Placental epithelial cell (primary cell): ENCODE measurements around the gene RHBDL1. TPM values are rescaled to one million over a fixed set of nuclear protein-coding genes. Genes with fewer than 3 reads are reported as not detected.

ENCODE experiments used
- total RNA-seq: library from RNA; depleted of rRNA; stranded (reverse); fragments of >200 nt; gene quantifications from 2 replicates; pipeline ENCODE4 v1.2.3, GENCODE V29; 2012

RHBDL1 gene
- total RNA-seq = 1.1 and 1.2 TPM in 2 replicates

DNA sequence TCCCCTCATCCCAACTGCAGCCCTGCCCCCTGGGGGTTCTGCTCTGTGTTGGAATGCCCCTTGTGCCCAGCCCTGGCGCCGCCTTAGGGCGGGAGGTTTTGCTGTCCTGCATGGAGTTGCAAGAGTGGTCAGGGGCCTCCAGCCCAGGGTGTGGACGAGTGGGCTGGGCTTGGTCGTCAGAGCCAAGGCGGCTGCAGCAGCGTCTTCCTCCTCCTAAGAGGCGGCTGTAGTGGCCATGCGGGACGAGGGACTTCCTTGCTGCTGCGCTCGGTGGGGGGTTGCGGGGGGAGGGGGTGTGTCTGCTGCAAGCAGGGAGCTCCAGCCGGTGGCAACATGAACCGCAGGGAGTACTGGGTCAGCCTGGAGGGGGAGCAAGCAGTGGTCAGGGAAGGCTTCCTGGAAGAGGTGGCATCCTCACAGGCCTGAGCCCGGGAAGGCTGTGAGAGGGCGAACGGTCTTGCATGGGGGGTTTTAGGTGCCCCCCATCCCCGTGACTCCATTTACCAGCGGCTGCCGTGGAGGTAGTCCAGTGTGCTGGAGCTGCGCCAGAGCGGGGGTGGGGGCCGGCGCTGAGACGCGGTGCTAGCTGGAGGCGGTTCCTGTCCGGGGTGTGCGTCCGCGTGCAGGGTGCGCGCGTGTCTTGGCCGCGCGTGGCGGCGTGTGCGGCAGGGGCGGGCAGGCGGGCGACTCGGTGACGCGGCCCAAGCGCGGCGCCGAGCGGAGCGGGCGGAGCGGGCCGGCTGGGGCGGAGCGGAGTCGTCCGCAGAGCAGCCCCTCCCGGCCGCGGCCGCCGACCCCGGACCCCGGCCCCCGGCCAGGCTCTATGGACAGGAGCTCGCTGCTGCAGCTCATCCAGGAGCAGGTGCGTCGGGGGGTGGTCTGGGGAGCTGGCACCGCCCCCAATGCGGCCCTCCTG is at the start of gene RHBDL1:
RHBDL1 (plus strand) TSS at position 704 of the 916 bp plus-strand sequence; CDS start at position 824, 120 bp downstream.

DNA sequence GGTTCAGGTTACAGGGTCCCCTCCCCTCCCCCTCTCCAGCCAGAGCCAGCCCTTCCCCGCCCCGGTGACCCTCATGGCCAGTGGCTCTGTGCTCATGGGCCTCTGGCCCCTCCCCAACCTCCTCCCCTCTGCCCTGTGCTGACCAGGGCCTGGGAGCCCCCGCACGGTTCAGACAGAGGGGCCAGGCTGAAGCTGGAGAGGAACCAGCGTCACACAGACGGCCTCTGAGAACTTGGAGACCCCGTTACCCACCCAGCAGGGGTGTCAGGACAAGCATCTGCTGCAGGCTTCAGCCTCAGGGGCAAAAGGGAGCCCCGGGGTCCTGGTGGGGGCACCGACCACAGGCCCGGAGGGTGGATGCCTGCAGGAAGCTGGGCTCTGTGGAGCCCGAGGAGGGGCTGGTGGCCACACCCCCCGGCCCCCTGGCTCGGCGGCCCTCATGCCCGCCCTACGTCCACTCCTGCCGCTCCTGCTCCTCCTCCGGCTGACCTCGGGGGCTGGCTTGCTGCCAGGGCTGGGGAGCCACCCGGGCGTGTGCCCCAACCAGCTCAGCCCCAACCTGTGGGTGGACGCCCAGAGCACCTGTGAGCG is 44.6 kb upstream of the RHBDL1 start, which contains the start of gene WFIKKN1:
WFIKKN1 (plus strand) TSS at position 171 of the 591 bp plus-strand sequence; CDS start at position 440, 269 bp downstream.

DNA sequence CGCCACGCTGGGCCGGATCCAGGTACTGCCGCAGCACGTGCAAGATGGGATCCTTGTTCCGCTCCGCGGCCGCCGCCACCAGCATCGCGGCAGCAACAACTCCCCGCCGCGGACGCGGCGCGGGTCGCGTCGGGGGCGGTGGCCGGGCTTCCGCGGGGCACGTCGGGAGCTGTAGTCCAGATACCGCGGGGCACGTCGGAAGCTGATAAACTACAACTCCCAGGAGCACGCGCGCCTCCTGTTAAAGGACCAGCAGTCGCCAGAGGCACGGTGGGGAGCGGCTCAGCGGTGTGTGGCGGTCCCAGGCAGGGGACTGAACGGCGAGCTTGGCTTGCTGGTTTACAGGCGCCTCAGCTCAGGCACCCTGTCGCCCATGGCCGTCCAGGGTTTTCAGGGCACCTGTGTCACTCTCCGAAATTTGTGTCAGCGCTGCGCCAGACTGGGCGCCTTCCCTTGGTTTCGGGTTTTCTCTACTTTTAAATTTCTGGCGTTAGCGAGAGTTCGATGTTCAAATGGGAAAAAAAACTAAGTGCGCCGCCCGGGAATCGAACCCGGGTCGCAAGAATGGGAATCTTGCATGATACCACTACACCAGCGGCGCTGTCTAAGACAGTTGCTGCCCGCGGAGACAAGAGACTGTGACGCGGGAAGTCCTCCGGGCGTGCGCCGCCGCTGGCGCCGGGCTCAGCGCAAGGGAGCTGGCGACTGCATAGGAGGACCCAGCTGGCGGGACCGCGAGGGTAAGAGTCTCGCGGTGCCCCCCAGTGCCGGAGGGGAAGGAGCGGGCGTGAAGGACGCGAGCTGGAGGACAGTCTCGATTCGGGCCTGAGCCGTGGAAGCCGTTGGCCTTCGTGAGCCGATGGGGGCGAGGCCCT is 39.0 kb upstream of the RHBDL1 start, which contains the start of gene METTL26:
METTL26 (minus strand) TSS at position 100 of the 875 bp plus-strand sequence; CDS start at position 85, 15 bp downstream.

DNA sequence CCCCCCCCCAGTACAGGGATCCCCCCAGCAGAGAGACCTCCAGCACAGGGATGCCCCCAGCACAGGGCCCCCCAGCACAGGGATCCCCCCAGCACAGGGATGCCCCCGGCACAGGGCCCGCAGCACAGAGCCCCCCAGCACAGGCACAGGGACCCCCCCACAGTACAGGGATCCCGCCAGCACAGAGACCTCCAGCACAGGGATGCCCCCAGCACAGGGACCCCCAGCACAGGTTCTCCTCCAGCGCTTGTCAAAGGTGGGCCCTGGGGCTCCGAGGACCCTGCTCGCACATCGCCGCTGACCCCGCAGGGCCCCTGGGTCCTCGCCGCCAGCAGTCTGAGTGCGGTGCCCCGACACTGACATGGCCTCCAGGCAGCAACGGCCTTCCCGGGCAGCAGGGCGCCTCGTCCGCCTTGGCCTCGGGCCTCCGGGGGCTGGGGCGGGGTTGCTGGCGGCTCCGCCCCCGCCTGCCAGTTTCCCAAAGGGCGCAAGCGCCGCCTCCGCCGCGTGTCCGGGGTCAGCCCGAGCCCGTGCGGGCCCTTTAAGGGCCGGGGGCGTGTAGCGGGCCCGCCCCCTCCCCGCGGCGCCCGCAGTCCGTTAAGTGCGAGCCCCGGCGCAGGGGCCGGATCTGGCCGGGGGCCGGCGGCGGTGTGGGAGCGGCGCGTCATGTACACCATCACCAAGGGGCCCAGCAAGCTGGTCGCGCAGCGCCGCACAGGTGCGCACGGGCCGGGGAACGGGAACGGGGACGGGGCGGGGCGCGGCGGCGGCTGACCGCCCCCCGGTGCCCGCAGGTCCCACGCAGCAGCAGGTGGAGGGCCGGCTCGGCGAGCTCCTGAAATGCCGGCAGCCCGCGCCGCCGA is 33.9 kb upstream of the RHBDL1 start, which contains the start of gene MCRIP2:
MCRIP2 (plus strand) TSS at position 503 of the 863 bp plus-strand sequence; CDS start at position 667, 164 bp downstream.

DNA sequence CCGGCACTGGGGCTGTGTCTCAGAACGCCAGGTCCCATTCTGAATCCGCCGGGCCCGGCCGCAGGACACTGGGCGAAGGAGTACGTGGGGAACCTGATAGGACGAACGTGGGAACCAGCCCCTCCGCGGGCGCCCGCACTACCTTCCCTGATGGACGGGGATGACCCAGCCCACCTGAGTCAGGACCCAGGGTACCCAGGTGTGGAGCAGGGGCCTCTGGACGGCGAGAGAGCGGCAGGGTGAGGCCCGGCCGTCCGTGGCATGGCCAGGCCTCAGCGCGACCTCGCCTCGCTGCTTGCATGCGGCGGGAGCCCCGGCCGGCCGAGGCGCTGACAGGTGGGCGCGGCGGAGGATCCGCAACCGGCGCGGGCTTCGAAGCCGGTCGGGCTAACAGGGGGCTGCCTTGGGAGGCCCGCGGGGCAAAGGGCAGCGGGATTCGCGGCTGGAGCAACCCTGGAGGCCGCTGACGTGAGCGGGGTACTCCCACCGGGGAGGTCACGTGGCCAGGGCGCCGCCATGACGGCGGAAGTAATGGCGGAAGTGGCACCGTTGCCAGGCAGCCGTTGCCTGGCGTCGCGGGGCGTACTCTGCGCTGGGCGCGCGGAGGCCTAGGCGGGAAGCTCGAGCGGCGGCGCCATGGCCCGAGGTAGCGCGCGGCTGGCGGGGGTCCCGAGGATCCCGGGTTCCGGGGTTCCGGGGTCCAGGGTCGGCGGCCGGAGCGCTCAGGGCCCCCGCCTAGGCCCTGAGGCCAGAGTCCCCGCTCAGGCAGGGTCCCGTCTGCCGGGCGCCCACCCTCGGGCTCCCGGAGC is 26.5 kb upstream of the RHBDL1 start, which contains the start of gene WDR90:
WDR90 (plus strand) TSS at position 585 of the 809 bp plus-strand sequence; CDS start at position 637, 52 bp downstream.

DNA sequence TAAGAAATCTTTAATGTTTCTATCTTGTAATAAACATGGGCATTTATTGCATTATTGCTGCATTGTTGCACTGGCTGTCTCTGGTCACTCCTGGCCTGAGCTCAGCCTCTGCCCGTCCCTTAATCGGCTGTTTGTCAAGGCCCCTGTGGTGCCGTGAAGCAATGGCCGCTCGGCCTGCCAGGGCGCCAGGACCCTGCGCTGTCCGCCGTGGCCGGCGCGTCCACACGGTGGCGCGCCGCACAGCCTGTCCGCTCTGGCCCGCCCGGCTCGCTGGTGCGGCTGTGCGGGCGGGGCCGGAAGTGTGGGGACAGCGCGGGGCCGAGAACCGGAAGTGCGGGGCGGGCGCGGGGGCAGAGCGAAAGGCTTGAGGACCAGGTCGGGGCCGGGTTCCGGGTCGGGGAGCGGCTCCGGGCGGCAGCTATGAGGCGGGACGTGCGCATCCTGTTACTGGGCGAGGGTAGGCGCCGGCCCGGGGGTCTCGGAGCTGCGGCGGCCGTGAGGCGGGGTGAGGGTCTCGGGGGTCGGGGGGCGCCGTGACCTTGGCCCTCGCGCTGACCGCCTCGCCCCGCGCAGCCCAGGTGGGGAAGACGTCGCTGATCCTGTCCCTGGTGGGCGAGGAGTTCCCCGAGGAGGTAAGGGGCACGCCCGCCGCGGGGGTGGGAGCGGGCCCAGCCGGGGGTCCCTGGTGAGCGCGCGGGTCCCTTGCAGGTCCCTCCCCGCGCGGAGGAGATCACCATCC is 7.5 kb upstream of the RHBDL1 start, which contains the start of gene RHOT2:
RHOT2 (plus strand) TSS at position 353 of the 739 bp plus-strand sequence; CDS start at position 421, 68 bp downstream.

DNA sequence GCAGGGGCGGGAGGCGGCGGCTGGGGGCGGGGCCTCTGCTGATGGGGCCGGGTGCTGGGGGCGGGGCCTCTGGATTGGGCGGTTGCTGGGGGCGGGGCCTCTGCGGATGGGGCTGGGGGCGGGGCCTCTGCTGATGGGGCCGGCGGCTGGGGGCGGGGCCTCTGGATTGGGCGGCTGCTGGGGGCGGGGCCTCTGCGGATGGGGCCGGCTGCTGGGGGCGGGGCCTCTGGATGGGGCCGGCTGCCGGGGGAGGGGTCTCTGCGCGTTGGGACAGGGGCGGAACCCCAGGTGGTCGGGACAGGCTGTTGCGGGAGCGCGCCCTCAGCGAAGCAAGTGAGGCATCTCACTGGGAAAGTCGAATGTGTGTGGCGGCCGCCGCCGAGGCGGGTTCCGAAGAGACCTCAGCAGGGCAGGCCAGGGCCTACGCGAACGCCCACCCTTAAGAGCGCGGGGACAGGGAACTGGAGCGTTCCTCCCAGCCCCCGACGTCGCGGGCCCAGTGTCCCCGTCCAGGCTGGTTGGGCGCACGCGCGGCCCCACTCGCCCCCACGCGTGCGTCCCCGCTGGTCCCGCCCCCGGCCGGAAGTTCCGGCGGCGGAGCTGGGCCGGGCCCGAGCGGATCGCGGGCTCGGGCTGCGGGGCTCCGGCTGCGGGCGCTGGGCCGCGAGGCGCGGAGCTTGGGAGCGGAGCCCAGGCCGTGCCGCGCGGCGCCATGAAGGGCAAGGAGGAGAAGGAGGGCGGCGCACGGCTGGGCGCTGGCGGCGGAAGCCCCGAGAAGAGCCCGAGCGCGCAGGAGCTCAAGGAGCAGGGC is 4.5 kb downstream of the RHBDL1 start, which contains the start of gene STUB1:
STUB1 (plus strand) TSS at position 597 of the 811 bp plus-strand sequence; CDS start at position 713, 116 bp downstream.

DNA sequence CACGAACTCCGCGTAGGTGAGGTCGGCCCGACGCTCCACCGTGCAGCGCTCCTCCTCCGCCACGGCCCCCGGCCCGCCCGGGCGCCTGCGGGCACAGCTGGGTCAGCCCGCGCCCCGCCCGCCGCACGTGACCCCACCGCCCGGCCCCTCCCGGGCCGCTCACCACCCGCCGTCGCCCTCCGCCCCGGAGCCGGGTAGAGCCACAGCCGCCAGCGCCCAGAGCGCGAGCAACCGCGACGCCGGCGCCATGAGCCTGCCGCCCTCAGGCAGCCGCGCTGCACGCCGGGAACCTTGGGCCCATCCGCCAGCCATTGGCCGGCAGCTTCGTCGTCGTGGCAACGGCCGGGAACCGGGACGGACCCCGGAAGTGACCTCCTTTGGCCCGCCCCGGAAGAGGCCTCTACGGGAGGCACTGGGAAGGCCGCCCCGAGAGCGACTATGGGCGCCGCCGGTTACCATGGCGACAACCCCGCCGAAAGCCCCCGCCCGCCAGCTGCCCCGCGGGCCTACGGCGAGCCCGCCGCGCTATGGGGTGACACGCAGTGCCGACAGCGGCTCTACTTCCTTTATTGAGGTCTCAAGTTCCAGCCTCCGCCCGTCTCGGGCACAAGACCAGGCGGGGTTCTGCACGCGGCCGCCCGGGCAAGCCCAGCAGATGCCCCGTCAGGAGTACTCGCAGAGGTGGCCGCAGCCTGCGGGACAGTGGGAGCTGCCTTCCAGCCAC is 8.8 kb downstream of the RHBDL1 start, which contains the start of gene JMJD8:
JMJD8 (minus strand) TSS at position 264 of the 724 bp plus-strand sequence; CDS start at position 249, 15 bp downstream.

DNA sequence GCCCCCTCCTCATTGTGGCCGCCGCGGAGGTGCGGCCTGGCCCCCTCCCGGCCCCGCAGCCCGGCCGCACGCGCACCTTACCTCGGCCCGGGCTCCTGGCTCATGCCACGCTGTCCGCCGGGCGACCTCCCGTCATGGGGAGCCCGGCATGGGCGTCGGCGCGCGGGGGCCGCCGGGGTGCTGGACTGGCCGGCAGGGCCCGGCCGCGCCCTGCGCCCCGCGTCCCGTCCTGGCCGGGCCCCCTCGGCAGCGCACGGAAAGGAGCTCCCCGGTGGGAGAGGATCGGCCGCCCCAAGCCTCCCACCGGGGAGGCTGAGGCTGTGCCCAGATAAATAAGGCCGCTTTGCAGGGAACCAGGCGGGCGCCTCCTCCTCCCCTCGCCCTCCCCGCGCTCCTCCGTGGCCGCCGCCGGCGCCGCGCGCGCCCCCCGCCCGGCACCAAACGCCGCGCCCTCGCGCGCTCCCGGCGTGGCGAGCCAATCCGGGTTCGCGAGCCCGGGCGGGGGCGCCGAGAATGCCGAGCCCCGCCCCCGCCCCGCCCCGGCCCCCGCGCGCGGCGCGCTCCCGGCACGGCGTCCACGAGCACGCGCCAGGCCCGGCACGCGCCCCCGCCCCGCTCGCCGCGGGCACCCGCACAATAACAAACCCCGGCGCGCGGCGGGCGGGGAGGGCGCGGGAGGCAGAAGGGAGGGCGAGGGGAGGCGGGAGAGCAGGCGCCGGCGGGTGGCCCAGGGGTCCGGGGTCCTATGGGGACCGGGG is 30.1 kb downstream of the RHBDL1 start, which contains the start of gene FBXL16:
FBXL16 (minus strand) TSS at position 371 of the 758 bp plus-strand sequence. CDS start 8,396 bp downstream, outside the sequence.

DNA sequence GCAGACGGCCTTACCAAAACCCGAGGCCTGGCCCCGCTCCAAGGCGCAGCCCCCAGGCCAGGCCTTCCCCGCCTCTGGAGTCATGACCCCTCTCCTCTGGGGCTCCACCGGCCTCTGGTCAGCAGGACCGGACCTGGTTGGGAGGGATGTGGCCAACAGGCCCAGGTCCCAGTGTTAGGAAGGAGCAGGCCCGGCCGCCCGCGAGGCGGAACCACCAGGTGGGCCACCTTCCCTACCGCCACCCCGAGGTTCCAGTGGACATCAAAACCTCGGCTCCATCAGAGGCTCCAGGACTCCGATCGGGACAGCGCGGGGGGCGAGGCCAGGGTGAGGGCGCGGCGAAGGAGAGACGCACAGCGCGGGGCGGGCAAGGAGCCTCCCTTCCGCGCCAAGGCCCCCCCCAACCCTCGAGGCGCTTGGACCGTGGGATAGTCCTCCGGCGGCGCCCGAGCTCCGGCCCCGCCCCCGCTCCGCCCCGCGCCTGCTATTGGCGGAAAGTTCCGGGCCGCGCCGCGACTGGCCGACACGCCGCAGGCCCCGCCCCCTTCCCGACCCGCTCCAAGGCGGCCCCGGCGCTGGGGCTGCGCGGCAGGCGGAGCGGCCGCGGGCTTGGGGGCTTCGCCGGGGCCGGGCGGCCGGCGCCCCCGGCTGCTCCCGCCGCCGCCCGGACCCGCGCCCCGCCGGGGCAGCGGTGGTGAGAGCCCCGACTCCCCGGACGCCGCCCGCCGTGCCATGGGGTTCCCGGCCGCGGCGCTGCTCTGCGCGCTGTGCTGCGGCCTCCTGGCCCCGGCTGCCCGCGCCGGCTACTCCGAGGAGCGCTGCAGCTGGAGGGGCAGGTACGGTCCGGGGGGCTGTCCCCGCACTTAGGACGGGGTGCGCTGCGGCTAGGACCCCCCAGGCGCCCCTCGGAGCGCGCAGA is 39.3 kb downstream of the RHBDL1 start, which contains the start of gene METRN:
METRN (plus strand) TSS at position 561 of the 919 bp plus-strand sequence; CDS start at position 733, 172 bp downstream.

DNA sequence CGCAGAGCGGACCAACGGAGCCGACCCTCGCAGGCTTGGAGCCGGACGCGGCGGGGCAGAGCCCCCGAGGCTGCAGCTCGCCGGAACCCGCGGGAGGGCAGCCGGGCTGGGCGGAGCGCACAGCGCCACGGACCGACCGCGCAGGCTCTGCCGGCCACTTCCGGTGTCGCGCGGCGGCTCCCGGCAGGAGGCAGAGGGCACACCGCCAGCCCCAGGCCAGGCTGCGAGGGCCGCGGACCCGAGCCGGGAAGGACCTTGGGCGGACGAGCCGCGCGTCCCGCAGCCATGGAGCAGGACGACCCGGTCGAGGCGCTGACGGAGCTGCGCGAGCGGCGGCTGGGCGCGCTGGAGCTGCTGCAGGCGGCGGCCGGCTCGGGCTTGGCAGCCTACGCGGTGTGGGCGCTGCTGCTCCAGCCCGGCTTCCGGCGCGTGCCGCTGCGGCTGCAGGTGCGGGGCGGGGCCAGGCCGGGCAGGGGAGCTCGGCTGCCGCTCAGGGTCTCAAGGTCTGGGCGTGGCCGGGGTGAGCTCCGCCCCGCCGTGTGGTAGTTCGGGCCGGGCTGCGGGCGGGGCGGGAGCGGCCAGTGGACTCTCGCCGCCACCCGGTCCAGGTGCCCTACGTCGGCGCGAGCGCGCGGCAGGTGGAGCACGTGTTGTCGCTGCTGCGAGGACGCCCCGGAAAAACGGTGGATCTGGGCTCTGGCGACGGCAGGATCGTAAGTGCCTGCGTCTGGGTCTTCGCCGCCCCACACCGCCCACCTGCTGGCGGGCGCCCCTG is 45.7 kb downstream of the RHBDL1 start, which contains the start of gene ANTKMT:
ANTKMT (plus strand) TSS at position 157 of the 775 bp plus-strand sequence; CDS start at position 286, 129 bp downstream.

DNA sequence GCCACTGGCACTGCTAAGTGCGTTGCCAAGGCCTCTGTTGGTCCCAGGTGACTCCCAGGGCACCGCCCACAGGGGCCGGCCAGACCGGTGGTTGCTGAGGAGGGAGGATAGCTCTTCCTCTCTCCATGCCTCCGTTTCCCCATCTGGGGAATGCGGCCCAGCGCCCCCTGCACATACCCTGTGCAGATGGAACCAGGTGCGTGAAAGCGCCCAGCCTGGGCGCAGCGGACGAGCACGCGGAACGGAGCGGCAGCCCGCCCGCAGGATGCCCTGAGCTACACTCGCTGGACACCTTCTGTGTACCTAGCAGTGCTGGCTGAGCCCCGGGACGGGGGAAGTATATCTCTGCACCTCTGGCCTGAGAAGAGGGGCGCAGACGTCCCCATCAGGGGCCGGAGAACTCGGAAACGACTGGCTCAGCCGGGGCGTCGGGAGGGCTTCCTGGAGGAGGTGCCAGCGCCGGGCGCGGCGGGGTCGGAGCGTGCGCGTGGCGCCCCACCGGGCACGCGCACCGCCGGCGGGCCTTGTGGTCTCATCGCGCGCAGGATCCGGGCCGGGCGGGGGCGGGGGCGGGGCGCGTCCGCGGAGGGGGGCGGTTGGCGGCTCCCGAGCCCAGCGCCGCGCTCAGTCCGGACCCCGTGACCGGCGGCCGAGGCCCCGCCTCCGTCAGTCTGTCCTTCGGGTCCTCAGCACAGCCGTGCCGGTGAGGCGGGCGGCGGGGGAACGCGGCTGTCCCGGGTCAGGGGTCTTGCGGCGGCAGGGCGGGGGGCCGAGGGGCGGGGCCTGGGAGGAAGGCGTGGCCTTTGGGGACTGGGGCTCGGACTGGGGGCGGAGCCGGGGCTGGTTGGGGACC is 51.2 kb downstream of the RHBDL1 start, which contains the start of the genes CCDC78 and HAGHL:
CCDC78 (minus strand) TSS at position 6 of the 853 bp plus-strand sequence. CDS start 76 bp downstream, outside the sequence.
HAGHL (plus strand) TSS at position 669 of the 853 bp plus-strand sequence. CDS start 404 bp downstream, outside the sequence.

